HG03045 (cell line): ENCODE measurements around the gene ELP2.
"Not testable (repeated sequence)": the region's sequence is repeated elsewhere in the genome, so short reads cannot be mapped to it uniquely, and the experiment has no call there.

Experiments
- ATAC-seq: cut with Tn5 transposase; IDR thresholded peaks from one replicate; pipeline ENCODE4 v1.9.1; 2021; ENCODE audit warnings: mild to moderate bottlenecking, moderate library complexity; ENCODE audit not compliant: unreplicated experiment

The ELP2 gene

DNA sequence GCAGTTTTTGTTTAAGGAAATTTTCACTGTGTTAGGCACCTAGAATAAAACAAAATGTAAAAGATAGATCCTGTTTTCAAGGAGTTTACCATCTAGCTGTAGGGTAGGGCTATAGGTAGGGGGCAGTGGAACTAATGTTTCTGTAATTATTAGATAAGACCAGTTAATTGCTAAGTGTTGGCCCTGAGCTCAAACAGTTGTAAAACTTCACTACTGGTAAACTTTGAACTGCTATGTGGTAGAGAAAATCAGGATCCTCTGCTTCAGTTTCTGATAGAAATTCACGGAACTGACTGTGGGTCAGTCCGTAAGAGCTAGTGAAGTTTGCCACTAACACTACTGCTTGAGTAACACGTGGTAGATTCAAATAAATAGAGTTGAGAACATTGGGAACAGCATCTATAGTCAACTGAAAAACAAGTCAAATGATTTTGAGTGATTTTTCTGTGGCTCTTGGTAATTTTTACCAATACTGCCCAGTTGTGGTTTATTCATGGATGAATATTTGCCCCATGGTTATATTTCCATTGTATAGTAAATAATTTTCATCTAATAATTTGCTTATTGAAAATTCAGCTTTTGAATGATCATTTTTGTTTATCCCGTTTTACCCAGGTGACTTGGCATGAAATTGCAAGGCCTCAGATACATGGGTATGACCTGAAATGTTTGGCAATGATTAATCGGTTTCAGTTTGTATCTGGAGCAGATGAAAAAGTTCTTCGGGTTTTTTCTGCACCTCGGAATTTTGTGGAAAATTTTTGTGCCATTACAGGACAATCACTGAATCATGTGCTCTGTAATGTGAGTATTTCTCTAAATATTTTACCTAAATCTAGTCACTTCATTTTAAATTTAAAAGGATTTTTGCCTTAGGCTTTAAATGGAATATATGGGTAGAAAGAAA is 26.4 kb downstream of the ELP2 start:
- ATAC-seq: no peak

DNA sequence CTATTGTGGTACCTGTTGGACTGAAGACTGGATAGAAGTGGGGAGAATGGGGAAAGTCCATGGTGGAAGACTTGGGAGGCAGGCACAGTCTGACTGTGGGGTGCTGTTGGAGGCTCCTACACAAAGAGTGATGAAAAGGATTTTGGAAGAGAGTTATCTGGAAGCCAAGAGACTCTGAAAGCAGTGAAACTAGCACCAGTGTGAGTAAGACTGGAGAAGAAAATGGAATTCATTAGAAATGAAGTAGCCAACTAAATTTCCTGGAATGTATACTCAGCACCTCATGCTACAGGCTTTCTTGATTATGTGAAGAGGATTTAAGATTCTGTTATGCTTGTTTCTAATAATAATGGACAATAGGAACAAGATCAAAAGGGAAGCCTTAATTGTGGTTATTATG is 27.7 kb downstream of the ELP2 start:
- no peak for ATAC-seq

DNA sequence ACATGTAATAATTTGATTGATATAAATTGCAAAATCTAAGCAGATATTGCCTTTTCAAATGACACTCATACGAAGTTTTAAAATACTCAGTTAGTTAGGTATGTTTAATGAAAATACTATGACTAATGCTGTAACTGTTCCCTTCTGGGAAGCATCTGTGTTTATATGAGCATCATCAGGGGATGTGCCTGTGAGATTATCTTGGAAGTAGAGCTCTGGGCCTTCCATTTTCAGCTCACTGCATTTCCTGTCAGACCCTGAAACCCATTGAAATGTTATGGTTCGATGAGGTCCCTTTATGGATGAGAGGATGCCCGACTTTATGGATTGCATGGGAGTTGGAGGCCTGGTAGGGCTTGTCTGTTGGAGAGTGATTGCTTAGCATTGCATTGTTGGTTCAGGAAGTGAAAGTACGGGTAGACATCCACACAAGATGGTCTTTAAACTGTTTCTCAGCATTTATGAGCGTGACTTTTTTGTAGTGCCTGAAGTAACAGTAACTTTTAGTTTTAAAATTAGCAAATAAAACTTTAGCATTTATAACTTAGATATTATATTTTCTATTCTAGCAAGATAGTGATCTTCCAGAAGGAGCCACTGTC is 28.7 kb downstream of the ELP2 start:
- no peak for ATAC-seq

DNA sequence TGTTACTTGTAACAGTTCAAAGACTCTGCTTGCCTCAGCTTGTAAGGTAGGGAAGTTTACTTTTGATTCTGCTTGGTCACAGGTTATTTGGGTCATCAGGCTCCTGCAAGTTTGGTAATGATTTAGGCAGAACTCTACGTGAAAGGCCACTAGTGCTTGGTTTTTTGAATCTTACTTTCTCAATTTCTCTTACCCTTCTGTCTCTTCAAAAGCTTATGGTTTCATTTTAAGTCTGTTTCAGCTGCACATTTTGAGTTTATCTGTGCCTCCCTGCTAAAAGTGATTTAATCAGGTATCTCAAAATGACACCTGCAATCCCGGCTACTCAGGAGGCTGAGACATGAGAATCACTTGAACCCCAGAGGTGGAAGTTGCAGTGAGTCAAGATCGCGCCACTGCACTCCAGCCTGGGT is 31.3 kb downstream of the ELP2 start:
- no peak for ATAC-seq

DNA sequence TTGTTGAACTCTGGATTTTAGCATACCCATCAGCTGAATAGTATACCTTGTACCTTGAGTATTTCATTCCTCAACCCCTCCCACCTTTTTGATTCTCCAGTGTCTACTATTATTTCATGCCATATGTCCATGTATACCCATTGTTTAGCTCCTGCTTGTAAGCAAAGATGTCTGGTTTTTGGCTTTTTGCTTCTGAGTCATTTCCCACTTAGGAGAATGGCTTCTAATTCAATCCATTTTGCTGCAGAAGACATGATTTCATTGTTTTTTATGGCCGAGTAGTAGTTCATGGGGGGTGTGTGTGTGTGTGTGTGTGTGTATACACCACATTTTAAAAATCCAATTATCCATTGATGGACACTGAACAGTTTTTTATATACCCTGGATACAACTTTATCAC is 33.3 kb downstream of the ELP2 start:
- ATAC-seq: no peak

DNA sequence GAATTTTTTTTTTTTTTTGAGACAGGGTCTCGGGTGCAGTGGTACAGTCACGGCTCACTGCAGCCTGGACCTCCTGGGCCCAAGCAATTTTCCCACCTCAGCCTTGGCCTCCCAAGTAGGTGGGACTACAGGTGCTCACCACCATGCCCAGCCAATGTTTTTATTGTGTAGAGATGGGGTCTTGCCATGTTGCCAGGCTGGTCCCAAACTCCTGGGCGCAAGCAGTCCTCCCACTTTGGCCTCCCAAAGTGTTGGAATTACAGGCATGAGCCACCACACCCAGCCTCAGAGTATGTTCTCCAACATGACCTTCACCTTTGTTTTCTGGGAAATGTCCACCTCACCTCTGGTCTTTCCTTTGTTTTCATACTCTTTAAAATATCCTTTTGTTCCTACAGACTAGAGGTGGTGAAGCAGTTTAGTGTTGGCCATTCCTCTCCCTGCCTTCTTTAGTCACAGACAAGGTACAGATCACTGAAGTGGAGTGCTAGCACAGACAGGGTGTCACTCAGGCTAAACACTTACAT is 38.1 kb downstream of the ELP2 start:
- ATAC-seq: no peak

DNA sequence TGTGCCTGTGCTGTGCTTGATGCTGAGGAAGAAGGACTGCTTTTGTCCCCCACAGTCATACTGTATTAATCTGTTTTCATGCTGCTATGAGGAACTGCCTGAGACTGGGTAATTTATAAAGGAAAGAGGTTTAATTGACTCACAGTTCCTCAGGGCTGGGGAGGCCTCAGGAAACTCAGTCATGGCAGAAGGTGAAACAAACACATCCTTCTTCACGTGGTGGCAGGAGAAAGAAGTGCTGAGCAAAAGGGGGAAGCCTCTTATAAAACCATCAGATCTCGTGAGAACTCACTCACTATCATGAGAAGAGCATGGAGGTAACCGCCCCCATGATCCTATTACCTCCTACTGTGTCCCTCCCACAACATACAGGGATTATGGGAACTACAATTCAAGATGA is 38.6 kb downstream of the ELP2 start:
- not testable (repeated sequence) for ATAC-seq

DNA sequence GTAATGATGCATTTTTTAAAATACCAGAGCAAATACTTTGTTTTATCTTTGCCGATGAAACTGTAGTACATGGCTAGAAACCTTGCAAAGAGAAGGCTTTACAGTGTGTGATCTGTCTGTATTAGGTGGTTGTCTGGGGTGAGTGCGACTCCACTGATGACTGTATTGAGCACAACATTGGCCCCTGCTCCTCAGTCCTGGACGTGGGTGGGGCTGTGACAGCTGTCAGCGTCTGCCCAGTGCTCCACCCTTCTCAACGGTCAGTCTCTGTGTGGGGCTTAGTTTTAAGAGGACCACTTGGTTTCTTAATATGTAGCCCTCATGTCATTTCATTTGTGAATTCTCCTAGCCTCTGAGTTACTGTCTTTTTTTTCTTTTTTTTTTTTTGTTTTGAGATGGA is 40.2 kb downstream of the ELP2 start:
- ATAC-seq: no peak

DNA sequence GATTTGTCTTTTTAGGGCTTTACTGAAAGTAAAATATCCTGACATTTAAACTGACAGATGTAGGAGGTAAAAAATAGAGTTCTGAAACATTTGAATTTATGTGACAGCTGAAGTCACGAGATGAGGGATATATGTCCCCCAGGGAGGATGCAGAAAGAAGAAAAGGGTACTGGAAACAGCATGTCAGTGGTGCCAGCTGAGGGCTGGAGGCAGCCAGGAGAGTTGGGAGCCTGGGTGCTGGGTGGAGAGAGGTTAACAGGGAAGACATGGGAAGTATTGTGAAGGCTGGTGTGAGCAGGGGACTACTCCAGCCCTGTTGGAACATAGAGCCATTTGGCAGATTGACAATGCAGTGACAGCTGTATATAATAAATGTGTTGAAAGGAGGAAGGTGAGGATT is 45.8 kb downstream of the ELP2 start:
- ATAC-seq: no peak

DNA sequence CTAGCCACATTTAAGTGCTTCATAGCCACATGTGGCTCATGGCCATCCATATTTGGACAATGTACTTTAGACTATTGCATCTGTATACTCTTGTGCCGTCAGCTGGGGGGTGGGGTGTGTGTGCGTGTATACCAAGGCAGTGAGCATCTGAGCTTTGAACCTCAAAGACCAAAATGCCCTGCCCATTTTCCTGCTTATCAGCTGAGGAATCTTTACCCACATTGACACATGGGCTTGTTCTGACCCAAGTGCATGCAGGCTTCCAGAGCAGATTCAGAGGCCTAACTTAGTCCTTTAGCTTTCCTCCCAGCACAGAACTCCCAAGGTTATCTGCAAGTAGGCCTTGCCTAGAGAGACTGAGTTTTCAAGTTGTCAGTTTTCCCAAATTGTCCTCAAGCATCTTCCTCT is 46.5 kb downstream of the ELP2 start:
- ATAC-seq: no peak

DNA sequence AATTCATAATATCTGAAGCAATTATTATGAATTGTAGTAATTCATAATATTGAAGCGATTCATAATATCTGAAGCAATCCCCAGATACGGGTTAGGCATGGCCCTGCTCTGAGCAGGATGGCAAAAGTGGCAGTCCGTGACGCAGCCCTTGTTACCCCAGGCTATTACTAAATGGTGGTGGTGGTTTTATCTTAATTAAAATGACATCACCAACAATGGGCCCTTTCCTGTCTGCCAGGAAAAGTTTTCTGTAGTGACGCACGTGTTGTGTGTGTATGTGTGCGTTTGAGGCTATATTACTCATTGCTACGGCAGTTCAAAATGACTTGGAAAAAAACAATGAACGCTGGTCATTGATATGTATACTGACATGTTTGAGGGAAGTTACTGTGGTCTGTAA is 47.0 kb downstream of the ELP2 start:
- ATAC-seq: no peak

DNA sequence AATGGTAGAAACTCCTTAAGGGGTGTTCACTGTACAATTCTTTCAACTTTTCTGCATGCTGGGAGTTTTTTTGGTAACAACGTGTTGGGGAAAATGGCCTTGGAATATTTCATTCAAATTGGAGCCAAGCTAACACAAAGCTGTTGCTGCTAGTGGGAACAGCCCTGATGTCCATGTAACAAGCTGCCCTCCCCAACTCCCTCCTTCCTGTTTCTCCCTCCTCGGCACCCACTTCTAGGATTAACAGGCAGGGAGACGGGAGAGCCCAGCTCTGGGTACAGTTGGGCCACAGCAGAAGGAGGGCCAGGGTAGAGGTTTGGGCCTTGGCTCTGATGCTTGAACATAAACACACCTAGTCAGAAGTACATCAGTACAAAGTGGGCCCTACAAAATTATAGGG is 48.2 kb downstream of the ELP2 start:
- no peak for ATAC-seq

DNA sequence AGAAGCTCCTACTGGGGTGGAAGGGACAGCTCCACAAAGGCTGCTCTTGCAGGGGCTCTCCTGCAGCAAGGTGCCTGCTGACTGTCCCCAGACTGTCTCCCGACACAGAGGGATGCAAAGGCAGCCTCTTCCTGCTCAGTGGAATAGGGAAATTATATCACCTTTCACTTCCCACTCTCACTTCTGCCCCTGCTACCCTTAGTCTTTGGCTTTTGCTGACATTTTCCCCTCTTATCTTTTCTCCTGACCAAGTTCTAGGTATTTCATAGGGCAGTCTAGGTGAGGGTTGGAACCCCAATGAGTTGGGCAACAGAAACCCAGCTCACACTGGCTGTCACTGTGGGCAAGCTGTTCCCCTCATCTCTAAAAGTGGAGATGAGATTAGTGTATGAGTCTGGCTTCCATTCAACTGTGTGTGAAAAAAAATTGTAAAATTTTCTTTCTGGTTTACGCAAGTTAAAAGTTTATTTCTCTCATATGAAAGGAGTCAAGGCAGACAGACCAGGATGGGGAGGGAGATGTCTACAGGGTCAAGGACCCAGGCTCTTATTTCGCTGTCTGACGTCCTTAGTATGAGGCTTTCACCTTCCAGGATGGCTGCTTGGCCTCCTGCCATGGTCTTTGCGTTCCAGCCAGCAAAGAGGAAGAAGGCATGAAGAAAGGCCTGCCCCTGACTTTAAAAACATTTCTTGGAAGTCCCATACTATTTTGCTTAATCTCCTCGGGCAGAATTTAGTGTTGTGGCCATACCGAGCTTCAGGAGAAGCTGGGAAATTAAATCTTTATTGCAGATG is 50.1 kb downstream of the ELP2 start:
- no peak for ATAC-seq

DNA sequence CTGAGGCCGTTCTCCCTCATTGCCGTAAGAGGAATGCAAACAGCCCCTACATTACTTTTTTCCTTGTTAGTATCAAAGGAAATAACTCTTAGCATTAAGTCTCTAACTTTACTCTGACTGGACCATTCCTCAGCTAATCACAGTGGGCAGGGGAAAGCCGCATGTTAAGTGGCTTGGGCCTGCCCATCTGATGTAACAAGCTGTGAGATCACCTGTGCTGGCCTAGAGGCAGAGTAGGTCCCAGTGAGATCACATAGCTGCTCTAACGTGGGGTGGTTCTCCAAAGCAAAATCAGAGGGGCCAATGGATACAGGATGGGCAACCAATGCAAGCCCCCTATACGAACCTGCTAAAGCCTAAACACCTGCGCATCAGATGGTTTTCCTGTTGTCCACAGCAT is 51.7 kb downstream of the ELP2 start:
- ATAC-seq: no peak

DNA sequence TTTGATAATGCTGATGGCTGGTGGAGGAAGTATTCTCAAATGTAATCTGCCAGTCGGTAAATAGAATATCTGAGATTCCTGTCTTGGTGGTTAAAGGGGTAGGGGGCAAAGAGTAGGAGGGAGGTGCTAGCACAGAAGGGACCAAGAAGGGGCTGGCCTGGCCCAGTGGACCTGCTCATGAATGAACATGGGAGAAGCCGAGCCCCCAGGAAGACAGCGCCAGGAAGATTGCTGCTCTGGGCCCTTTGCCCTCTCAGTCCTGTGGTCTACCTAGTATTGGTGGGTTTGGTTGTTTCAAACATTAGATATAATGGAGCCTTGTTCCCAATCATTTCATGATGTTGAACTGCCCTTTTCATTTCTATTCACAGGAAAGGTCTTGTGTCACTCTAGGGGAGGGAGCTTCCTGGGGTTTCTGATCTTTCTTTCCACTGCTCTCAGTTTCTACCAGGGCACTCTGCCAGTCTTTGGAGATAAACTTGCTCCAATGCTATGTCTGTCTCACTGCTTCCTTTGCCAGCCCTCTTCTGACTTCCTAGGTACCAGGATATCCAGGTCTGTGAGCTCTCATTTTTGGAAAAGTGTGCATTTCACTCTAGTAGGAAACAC is 52.3 kb downstream of the ELP2 start:
- no peak for ATAC-seq

DNA sequence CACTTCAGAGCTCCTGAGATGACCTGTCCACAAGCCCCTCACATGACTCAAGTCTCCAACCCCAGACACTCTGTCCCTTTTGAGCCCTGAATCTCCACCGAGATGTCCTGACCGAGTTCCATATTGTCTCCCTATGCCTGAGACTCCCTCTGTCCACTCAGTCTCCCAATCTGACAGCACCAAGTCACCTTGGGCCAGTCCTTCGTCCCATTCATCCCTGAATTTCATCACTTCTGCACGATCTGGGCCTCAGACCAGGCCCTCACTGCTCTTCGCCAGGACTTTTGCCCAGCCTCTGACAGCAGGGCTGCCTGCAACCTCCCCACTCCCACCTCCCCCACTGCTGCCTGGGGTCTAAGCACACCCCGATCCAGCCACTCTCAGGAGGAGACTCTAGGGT is 53.3 kb downstream of the ELP2 start:
- ATAC-seq: no peak

DNA sequence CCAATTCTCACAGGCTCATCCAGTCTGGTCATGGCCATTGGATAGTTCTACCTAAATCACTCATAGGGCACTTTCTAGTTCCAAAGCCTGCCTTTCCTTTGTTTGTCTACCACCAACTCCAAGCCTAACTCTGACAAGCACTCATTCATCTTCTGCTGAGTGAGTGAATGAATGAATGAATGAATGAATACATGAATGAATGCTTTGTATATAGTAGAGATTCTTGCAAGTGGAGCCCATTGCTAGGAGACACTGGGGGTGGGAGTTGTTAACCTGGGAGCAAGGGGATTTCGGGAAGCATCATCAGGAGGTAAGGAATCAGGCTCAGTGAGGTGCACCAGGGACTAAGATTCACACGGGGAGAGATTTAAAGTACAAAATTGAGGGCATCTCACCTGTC is 54.3 kb downstream of the ELP2 start:
- ATAC-seq: no peak

DNA sequence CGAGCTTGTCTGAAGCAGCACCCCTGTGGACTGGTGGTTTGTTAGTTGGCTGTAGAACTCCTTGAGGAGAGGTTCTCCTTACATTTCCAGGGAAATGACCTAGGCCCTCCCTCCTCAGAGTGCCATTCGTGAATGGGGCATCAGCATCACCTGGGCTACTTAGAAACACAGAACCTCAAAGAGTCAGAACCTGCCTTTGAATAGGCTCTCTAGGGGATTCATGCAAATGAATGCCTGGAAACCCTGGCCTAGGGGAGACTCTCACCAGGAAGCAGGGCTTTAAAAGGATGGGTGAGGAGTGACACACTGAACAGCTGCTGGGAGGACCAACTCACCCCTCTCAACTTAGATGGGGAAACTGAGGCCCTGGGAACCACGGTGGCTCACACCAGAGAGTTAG is 55.5 kb downstream of the ELP2 start:
- ATAC-seq: no peak

DNA sequence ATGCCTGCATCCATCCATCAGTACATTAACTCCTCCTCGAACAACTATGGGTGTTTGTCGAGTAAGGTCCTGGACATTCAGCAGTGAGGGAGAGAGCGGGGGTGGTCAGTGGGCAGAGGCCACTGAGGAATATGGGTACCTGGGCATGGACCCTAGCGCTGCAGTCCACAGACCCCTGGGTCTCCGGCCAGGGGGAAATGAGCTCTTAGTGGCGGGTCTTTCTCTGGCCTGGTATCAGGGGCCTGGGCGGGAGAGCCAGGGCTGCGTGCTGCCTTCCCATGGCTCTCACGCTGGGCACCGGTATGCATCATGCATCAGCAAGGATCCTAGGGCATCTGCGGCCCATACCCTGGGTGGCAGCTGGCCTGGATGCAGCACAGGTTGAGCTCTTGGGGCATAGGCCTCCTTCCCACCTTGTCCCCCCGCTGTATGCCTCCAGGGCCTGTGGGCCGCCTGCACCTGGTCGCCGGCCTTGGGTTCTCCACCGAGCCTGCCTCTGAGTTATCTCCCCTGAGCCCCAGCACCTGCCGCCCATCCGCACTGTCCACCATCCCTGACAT is 56.3 kb downstream of the ELP2 start:
- no peak for ATAC-seq

DNA sequence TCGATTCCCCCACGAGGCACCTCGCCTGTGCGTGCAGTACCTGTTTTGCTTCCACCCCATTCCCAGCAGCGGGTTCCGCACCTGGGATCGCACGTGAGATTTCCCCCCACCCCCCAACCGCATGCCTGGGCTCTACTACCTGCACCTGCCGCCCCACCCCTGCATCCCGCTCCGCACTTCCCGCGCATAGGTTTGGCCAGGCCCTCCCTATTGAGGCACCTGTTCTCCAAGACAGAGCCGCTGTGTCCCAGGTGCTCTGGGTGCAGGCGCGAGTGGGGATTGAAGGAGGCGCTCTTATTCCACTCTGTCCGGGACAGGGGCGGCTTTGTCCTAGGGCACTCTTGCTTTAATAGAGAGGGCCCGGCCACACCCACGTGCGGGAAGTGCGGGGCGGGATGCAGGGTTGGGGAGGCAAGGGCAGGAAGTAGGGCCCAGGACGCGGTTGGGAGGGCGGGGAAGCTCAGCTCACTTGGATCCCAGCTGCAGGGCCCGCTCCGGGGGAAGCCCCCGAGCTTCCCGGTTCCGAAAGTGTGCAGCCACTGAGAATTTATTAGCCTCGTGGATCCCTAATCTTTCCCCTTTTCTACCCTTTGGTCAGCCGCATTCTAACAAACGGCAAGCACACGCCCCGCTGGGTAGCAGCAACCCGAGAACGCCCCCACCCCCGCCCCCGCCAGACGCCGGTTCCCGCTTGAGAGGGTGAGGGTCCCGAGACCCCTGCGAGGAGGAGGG is 56.9 kb downstream of the ELP2 start:
- ATAC-seq: peak; percentile 8
